Bronchial epithelial cell (primary cell): ENCODE data around the gene TNNC2. TPM values are rescaled to one million over a fixed set of nuclear protein-coding genes. Genes with fewer than 3 reads are reported as not detected.

Experiments
- DNase-seq: peaks from one replicate; pipeline ENCODE4 v3.0.0-alpha.2; 2010; ENCODE audit warnings: low read depth
- FAIRE-seq: peaks from 2 replicates; lab custom pipeline; 2011; peaks lifted over from hg19 to GRCh38; lab: Jason Lieb, UNC
- H3K27me3 ChIP-seq: 2 replicates; pipeline ENCODE4 v1.5.1; 2011; ENCODE audit warnings: low read length; ENCODE audit not compliant: control insufficient read depth, insufficient read depth
- H3K36me3 ChIP-seq: 2 replicates; pipeline ENCODE4 v1.5.1; 2011; ENCODE audit warnings: low read length; ENCODE audit not compliant: control insufficient read depth, insufficient read depth
- H3K4me3 ChIP-seq: 2 replicates; pipeline ENCODE4 v1.5.1; 2011; ENCODE audit warnings: mild to moderate bottlenecking, low read depth, low read length, control low read depth
- CTCF ChIP-seq: IDR thresholded peaks from 2 replicates; pipeline ENCODE4 v1.5.1; 2011; ENCODE audit warnings: mild to moderate bottlenecking, moderate library complexity, low read length, control low read depth, inconsistent platforms; ENCODE audit not compliant: insufficient read depth, severe bottlenecking
- total RNA-seq: library from RNA; depleted of rRNA; stranded (reverse); fragments of >200 nt; gene quantifications from 2 replicates; pipeline ENCODE4 v1.2.1, GENCODE V29; 2014

TNNC2 gene
- total RNA-seq, 1 donor from 2014 or later: not detected

- no peak for TF ChIP-seq CTCF
- no peaks in the 10 kb centered on the region for H3K27me3 ChIP-seq
- H3K4me3 ChIP-seq: no peak overlapping the region
- H3K36me3 ChIP-seq: peaks cover 21% of the 10 kb centered on the region
- no peak for DNase-seq
- FAIRE-seq: no peak
Measured at GRCh38 chr20:45843506-45843905, 16.4 kb upstream of the TNNC2 start.

- DNase-seq: no peak
- Histone ChIP-seq H3K36me3 (peaks cover 17% of the 10 kb centered on the region), H3K4me3 (no peak overlapping the region), H3K27me3 (no peaks in the 10 kb centered on the region)
- FAIRE-seq: no peak
- TF ChIP-seq CTCF: no peak
Measured at GRCh38 chr20:45842169-45842812, 15.2 kb upstream of the TNNC2 start.

- H3K36me3 ChIP-seq: peaks cover 16% of the 10 kb centered on the region
- DNase-seq: no peak
- no peak for FAIRE-seq
- H3K4me3 ChIP-seq: no peak overlapping the region
- no peak for TF ChIP-seq CTCF
- H3K27me3 ChIP-seq: no peaks in the 10 kb centered on the region
Measured at GRCh38 chr20:45841407-45842129, 14.5 kb upstream of the TNNC2 start.

GRCh38 chr20:45840700-45841198 lies 13.6 kb upstream of the TNNC2 start:
- no peak for DNase-seq
- peaks cover 14% of the 10 kb centered on the region for H3K36me3 ChIP-seq
- TF ChIP-seq CTCF: no peak
- FAIRE-seq: no peak
- H3K4me3 ChIP-seq: no peak overlapping the region
- no peaks in the 10 kb centered on the region for H3K27me3 ChIP-seq

GRCh38 chr20:45836841-45837240 lies 9.7 kb upstream of the TNNC2 start:
- Histone ChIP-seq H3K4me3 (no peak overlapping the region), H3K36me3 (peaks cover 5% of the 10 kb centered on the region), H3K27me3 (no peaks in the 10 kb centered on the region)
- DNase-seq: no peak
- no peak for FAIRE-seq
- no peak for TF ChIP-seq CTCF
